CD4-positive, alpha-beta T cell (primary cell): Measurements from ENCODE around the gene PHETA1. TPM values are rescaled to one million over a fixed set of nuclear protein-coding genes. Genes with fewer than 3 reads are reported as not detected.

Experiments used
- ATAC-seq: fragments of 200-7000 bp; cut with Tn5 transposase; one replicate; pipeline ENCODE4 v1.10.0; 2022; ENCODE audit warnings: mild to moderate bottlenecking; ENCODE audit not compliant: poor library complexity
- CTCF ChIA-PET: fragments of 350-600 bp; sonication (Branson Sonifier 250); formaldehyde crosslinking; loops from one replicate; lab custom pipeline; 2021; ENCODE audit warnings: antibody characterized with exemption, inconsistent platforms; lab: Charles Lee
- POLR2A ChIA-PET: fragments of 350-600 bp; sonication (Branson Sonifier 250); formaldehyde crosslinking; loops from one replicate; lab custom pipeline; 2021; ENCODE audit warnings: antibody characterized with exemption, inconsistent platforms; lab: Charles Lee
- DNase-seq, 14 experiments: peaks; one replicate each; pipeline ENCODE4 v3.0.0-alpha.2; 2013 to 2020; ENCODE audit warnings: mixed read lengths in 2 of 14
- H3K27ac ChIP-seq, 2 donors: one replicate each; pipeline versions ENCODE4 v1.5.1 to v1.7.0; 2013; ENCODE audit warnings: low read length in 2 of 2, low read depth in 1 of 2, mild to moderate bottlenecking in 1 of 2
- H3K27me3 ChIP-seq, 2 experiments: 1 replicate in 1 of 2; 2 replicates in 1 of 2; pipeline versions ENCODE4 v1.6.1 to v1.7.0; 2013; ENCODE audit warnings: low read length in 2 of 2, control low read depth in 1 of 2, mild to moderate bottlenecking in 1 of 2, moderate library complexity in 1 of 2; ENCODE audit not compliant: insufficient read depth in 2 of 2, control insufficient read depth in 1 of 2
- H3K36me3 ChIP-seq: one replicate; pipeline ENCODE4 v1.6.1; 2013; ENCODE audit warnings: low read length, control low read depth; ENCODE audit not compliant: insufficient read depth
- H3K4me1 ChIP-seq: one replicate; pipeline ENCODE4 v1.6.1; 2013; ENCODE audit warnings: low read length, control low read depth; ENCODE audit not compliant: insufficient read depth
- H3K4me3 ChIP-seq: one replicate; pipeline ENCODE4 v1.5.1; 2013; ENCODE audit warnings: mild to moderate bottlenecking, low read length, moderate library complexity
- H3K9me3 ChIP-seq, 2 experiments: 1 replicate in 1 of 2; 2 replicates in 1 of 2; pipeline versions ENCODE4 v1.6.1 to v1.7.0; 2013; ENCODE audit warnings: low read length in 2 of 2, mild to moderate bottlenecking in 2 of 2, control low read depth in 1 of 2, moderate library complexity in 1 of 2; ENCODE audit not compliant: control insufficient read depth in 1 of 2, insufficient read depth in 1 of 2
- H3K27ac Mint-ChIP-seq: one replicate; pipeline ENCODE4 v1.8.0; 2020; ENCODE audit warnings: mixed read lengths
- H3K27me3 Mint-ChIP-seq: one replicate; pipeline ENCODE4 v1.8.0; 2021; ENCODE audit warnings: mixed read lengths
- H3K36me3 Mint-ChIP-seq: one replicate; pipeline ENCODE4 v1.8.0; 2021; ENCODE audit warnings: low read depth, mixed read lengths
- H3K4me1 Mint-ChIP-seq: one replicate; pipeline ENCODE4 v1.8.0; 2021; ENCODE audit warnings: low read depth, mixed read lengths
- H3K4me3 Mint-ChIP-seq: one replicate; pipeline ENCODE4 v1.8.0; 2020; ENCODE audit warnings: mild to moderate bottlenecking, mixed read lengths
- H3K9me3 Mint-ChIP-seq: one replicate; pipeline ENCODE4 v1.8.0; 2020; ENCODE audit warnings: mixed read lengths
- CTCF ChIP-seq: fragments of 200-600 bp; IDR thresholded peaks from one replicate; pipeline ENCODE4 v1.8.0; 2022; ENCODE audit warnings: antibody characterized with exemption, mild to moderate bottlenecking
- intact Hi-C, 2 experiments: fragments of 100-400 bp; cut with DNase I in 1 of 2; cut with micrococcal nuclease in 1 of 2; formaldehyde crosslinking; loops; one replicate each; pipeline versions ENCODE4 v1.15.1 to v1.9.0; 2023 to 2025; cut with DNase I, micrococcal nuclease
- total RNA-seq, 174 experiments: library from RNA in 2 of 174; stranded (reverse) in 2 of 174; gene quantifications; one replicate each; pipeline ENCODE4 v1.2.3 and lab custom pipeline; 2021 to 2026

Gene PHETA1
- total RNA-seq, 2 experiments from 2014 or later, result 1.3 to 1.7 TPM

- DNase-seq, result no peak
- Mint-ChIP-seq H3K4me3 (no peak overlapping the region), H3K27ac (no peak overlapping the region), H3K27me3 (no peaks in the 10 kb centered on the region), H3K36me3 (no peaks in the 10 kb centered on the region), H3K4me1 (no peaks in the 10 kb centered on the region), H3K9me3 (peaks cover 5% of the 10 kb centered on the region)
- Histone ChIP-seq H3K9me3 (peaks cover 4 to 8% of the 10 kb centered on the region in 2 experiments), H3K27me3 (no peaks in the 10 kb centered on the region), H3K27ac (no peak overlapping the region), H3K4me3 (no peak overlapping the region), H3K4me1 (no peaks in the 10 kb centered on the region), H3K36me3 (no peaks in the 10 kb centered on the region)
- intact Hi-C loops, result no loop called here
- no peak for ATAC-seq
- TF ChIP-seq CTCF, result no peak
- CTCF ChIA-PET, result no interaction called here
- POLR2A ChIA-PET, result no interaction called here
Measured at GRCh38 chr12:111353026-111353425, 15.9 kb downstream of the PHETA1 start.

GRCh38 chr12:111352296-111352993 lies 16.4 kb downstream of the PHETA1 start:
- Histone ChIP-seq H3K9me3 (peaks cover 7 to 13% of the 10 kb centered on the region in 2 experiments), H3K36me3 (no peaks in the 10 kb centered on the region), H3K4me1 (no peaks in the 10 kb centered on the region), H3K27me3 (no peaks in the 10 kb centered on the region), H3K4me3 (no peak overlapping the region), H3K27ac (no peak overlapping the region)
- H3K4me3 Mint-ChIP-seq, result no peak overlapping the region
- no peak overlapping the region for H3K27ac Mint-ChIP-seq
- peaks cover 5% of the 10 kb centered on the region for H3K9me3 Mint-ChIP-seq
- intact Hi-C loops, result no loop called here
- no peaks in the 10 kb centered on the region for H3K36me3 Mint-ChIP-seq
- POLR2A ChIA-PET, result no interaction called here
- ATAC-seq (no peak), DNase-seq (no peak)
- TF ChIP-seq CTCF, result no peak
- H3K4me1 Mint-ChIP-seq, result no peaks in the 10 kb centered on the region
- H3K27me3 Mint-ChIP-seq, result no peaks in the 10 kb centered on the region
- CTCF ChIA-PET, result no interaction called here

GRCh38 chr12:111351026-111351425 lies 17.9 kb downstream of the PHETA1 start:
- ATAC-seq (no peak), DNase-seq (no peak)
- peaks cover 10 to 17% of the 10 kb centered on the region in 2 experiments for H3K9me3 ChIP-seq
- Mint-ChIP-seq H3K4me3 (no peak overlapping the region), H3K27ac (no peak overlapping the region), H3K27me3 (no peaks in the 10 kb centered on the region), H3K4me1 (no peaks in the 10 kb centered on the region), H3K9me3 (peaks cover 5% of the 10 kb centered on the region), H3K36me3 (no peaks in the 10 kb centered on the region)
- no peak overlapping the region for H3K27ac ChIP-seq
- H3K4me3 ChIP-seq, result no peak overlapping the region
- intact Hi-C loops, result no loop called here
- ChIA-PET POLR2A (interaction anchor here (0.6 kb wide), 1 partner anchor 65 kb away, joined by 4 read pairs; no protein-coding TSS in a partner anchor), CTCF (no interaction called here)
- H3K36me3 ChIP-seq, result no peaks in the 10 kb centered on the region
- no peaks in the 10 kb centered on the region for H3K27me3 ChIP-seq
- no peaks in the 10 kb centered on the region for H3K4me1 ChIP-seq
- TF ChIP-seq CTCF, result no peak
